Measurements from ENCODE around the gene MYH15. TPM values are rescaled to one million over a fixed set of nuclear protein-coding genes. Genes with fewer than 3 reads are reported as not detected.

Gene MYH15
- polyA plus RNA-seq, 4 donors = 0.27 to 0.48 (median 0.35) TPM; not detected in 1

GRCh38 chr3:108345492-108346205 lies 164.7 kb downstream of the MYH15 start:
- Histone ChIP-seq H3K36me3 (ENCODE audit: control insufficient read depth in 3 of 3, insufficient read depth in 2 of 3, low read depth in 1 of 3, low read length in 3 of 3) (peaks cover 0 to 6% (median 4%) of the 10 kb centered on the region in 3 donors), H3K27ac (ENCODE audit: low read depth in 1 of 3, low read length in 2 of 3) (no peak overlapping the region), H3K27me3 (ENCODE audit: control insufficient read depth in 3 of 3, insufficient read depth in 3 of 3, low read length in 3 of 3) (no peaks in the 10 kb centered on the region), H3K4me3 (ENCODE audit: low read depth in 1 of 3, low read length in 3 of 3) (no peak overlapping the region), H3K9me3 (ENCODE audit: control insufficient read depth in 2 of 2, insufficient read depth in 1 of 2, low read depth in 1 of 2, low read length in 1 of 2) (no peaks in the 10 kb centered on the region), H3K4me1 (ENCODE audit: control insufficient read depth in 3 of 3, insufficient read depth in 2 of 3, low read depth in 1 of 3, low read length in 2 of 3) (no peaks in the 10 kb centered on the region)
- no peak for FAIRE-seq
- WGBS, 3 donors = 38 to 65% (median 40%) methylated on average over 6 of the region's 6 CpGs
- DNase-seq = no peak

GRCh38 chr3:108343491-108343890 lies 166.9 kb downstream of the MYH15 start:
- no peak overlapping the region for H3K27ac ChIP-seq (ENCODE audit: low read depth in 1 of 3, low read length in 2 of 3)
- H3K36me3 ChIP-seq (ENCODE audit: control insufficient read depth in 3 of 3, insufficient read depth in 2 of 3, low read depth in 1 of 3, low read length in 3 of 3) = peaks cover 0 to 7% (median 4%) of the 10 kb centered on the region in 3 donors
- no peaks in the 10 kb centered on the region for H3K4me1 ChIP-seq (ENCODE audit: control insufficient read depth in 3 of 3, insufficient read depth in 2 of 3, low read depth in 1 of 3, low read length in 2 of 3)
- no peaks in the 10 kb centered on the region for H3K9me3 ChIP-seq (ENCODE audit: control insufficient read depth in 2 of 2, insufficient read depth in 1 of 2, low read depth in 1 of 2, low read length in 1 of 2)
- FAIRE-seq = no peak
- no peaks in the 10 kb centered on the region for H3K27me3 ChIP-seq (ENCODE audit: control insufficient read depth in 3 of 3, insufficient read depth in 3 of 3, low read length in 3 of 3)
- DNase-seq = no peak
- WGBS, 3 donors = 87 to 93% (median 93%) methylated on average over 4 of the region's 4 CpGs
- no peak overlapping the region for H3K4me3 ChIP-seq (ENCODE audit: low read depth in 1 of 3, low read length in 3 of 3)

GRCh38 chr3:108342837-108343486 lies 167.4 kb downstream of the MYH15 start:
- H3K36me3 ChIP-seq (ENCODE audit: control insufficient read depth in 3 of 3, insufficient read depth in 2 of 3, low read depth in 1 of 3, low read length in 3 of 3) = peaks cover 0 to 7% (median 4%) of the 10 kb centered on the region in 3 donors
- H3K4me1 ChIP-seq (ENCODE audit: control insufficient read depth in 3 of 3, insufficient read depth in 2 of 3, low read depth in 1 of 3, low read length in 2 of 3) = no peaks in the 10 kb centered on the region
- no peak overlapping the region for H3K27ac ChIP-seq (ENCODE audit: low read depth in 1 of 3, low read length in 2 of 3)
- WGBS, 3 donors = 55 to 84% (median 56%) methylated on average over 4 of the region's 4 CpGs
- H3K9me3 ChIP-seq (ENCODE audit: control insufficient read depth in 2 of 2, insufficient read depth in 1 of 2, low read depth in 1 of 2, low read length in 1 of 2) = no peaks in the 10 kb centered on the region
- no peak for DNase-seq
- no peak overlapping the region for H3K4me3 ChIP-seq (ENCODE audit: low read depth in 1 of 3, low read length in 3 of 3)
- H3K27me3 ChIP-seq (ENCODE audit: control insufficient read depth in 3 of 3, insufficient read depth in 3 of 3, low read length in 3 of 3) = no peaks in the 10 kb centered on the region
- FAIRE-seq = no peak

GRCh38 chr3:108341911-108342310 lies 168.5 kb downstream of the MYH15 start:
- no peak overlapping the region for H3K27ac ChIP-seq (ENCODE audit: low read depth in 1 of 3, low read length in 2 of 3)
- H3K36me3 ChIP-seq (ENCODE audit: control insufficient read depth in 3 of 3, insufficient read depth in 2 of 3, low read depth in 1 of 3, low read length in 3 of 3) = peaks cover 0 to 7% (median 4%) of the 10 kb centered on the region in 3 donors
- DNase-seq (no peak), FAIRE-seq (no peak)
- no peak overlapping the region for H3K4me3 ChIP-seq (ENCODE audit: low read depth in 1 of 3, low read length in 3 of 3)
- 72 to 92% (median 84%) methylated on average over 6 of the region's 6 CpGs for WGBS, 3 donors
- no peaks in the 10 kb centered on the region for H3K9me3 ChIP-seq (ENCODE audit: control insufficient read depth in 2 of 2, insufficient read depth in 1 of 2, low read depth in 1 of 2, low read length in 1 of 2)
- peaks cover 0 to 2% (median 0%) of the 10 kb centered on the region in 3 donors for H3K4me1 ChIP-seq (ENCODE audit: control insufficient read depth in 3 of 3, insufficient read depth in 2 of 3, low read depth in 1 of 3, low read length in 2 of 3)
- no peaks in the 10 kb centered on the region for H3K27me3 ChIP-seq (ENCODE audit: control insufficient read depth in 3 of 3, insufficient read depth in 3 of 3, low read length in 3 of 3)

- DNase-seq = no peak
- Histone ChIP-seq H3K4me1 (ENCODE audit: control insufficient read depth in 3 of 3, insufficient read depth in 2 of 3, low read depth in 1 of 3, low read length in 2 of 3) (peaks cover 0 to 2% (median 0%) of the 10 kb centered on the region in 3 donors), H3K27me3 (ENCODE audit: control insufficient read depth in 3 of 3, insufficient read depth in 3 of 3, low read length in 3 of 3) (no peaks in the 10 kb centered on the region), H3K27ac (ENCODE audit: low read depth in 1 of 3, low read length in 2 of 3) (no peak overlapping the region), H3K36me3 (ENCODE audit: control insufficient read depth in 3 of 3, insufficient read depth in 2 of 3, low read depth in 1 of 3, low read length in 3 of 3) (peaks cover 0 to 5% (median 2%) of the 10 kb centered on the region in 3 donors), H3K9me3 (ENCODE audit: control insufficient read depth in 2 of 2, insufficient read depth in 1 of 2, low read depth in 1 of 2, low read length in 1 of 2) (no peaks in the 10 kb centered on the region), H3K4me3 (ENCODE audit: low read depth in 1 of 3, low read length in 3 of 3) (no peak overlapping the region)
- FAIRE-seq = no peak
These were observed 171.4 kb downstream of the MYH15 start for GRCh38 chr3:108338901-108339545.

- no peaks in the 10 kb centered on the region for H3K9me3 ChIP-seq (ENCODE audit: control insufficient read depth in 2 of 2, insufficient read depth in 1 of 2, low read depth in 1 of 2, low read length in 1 of 2)
- DNase-seq (no peak), FAIRE-seq (no peak)
- no peak overlapping the region for H3K4me3 ChIP-seq (ENCODE audit: low read depth in 1 of 3, low read length in 3 of 3)
- no peaks in the 10 kb centered on the region for H3K27me3 ChIP-seq (ENCODE audit: control insufficient read depth in 3 of 3, insufficient read depth in 3 of 3, low read length in 3 of 3)
- peaks cover 0 to 2% (median 0%) of the 10 kb centered on the region in 3 donors for H3K4me1 ChIP-seq (ENCODE audit: control insufficient read depth in 3 of 3, insufficient read depth in 2 of 3, low read depth in 1 of 3, low read length in 2 of 3)
- no peak overlapping the region for H3K27ac ChIP-seq (ENCODE audit: low read depth in 1 of 3, low read length in 2 of 3)
- peaks cover 0 to 7% (median 6%) of the 10 kb centered on the region in 3 donors for H3K36me3 ChIP-seq (ENCODE audit: control insufficient read depth in 3 of 3, insufficient read depth in 2 of 3, low read depth in 1 of 3, low read length in 3 of 3)
- 92 to 100% (median 100%) methylated on average over 1 of the region's 1 CpG for WGBS, 3 donors
These were observed 175.7 kb downstream of the MYH15 start for GRCh38 chr3:108334701-108335100.

- no peaks in the 10 kb centered on the region for H3K27me3 ChIP-seq (ENCODE audit: control insufficient read depth in 3 of 3, insufficient read depth in 3 of 3, low read length in 3 of 3)
- 94 to 100% (median 95%) methylated on average over 1 of the region's 1 CpG for WGBS, 3 donors
- no peak for FAIRE-seq
- peaks cover 0 to 2% (median 0%) of the 10 kb centered on the region in 3 donors for H3K4me1 ChIP-seq (ENCODE audit: control insufficient read depth in 3 of 3, insufficient read depth in 2 of 3, low read depth in 1 of 3, low read length in 2 of 3)
- H3K27ac ChIP-seq (ENCODE audit: low read depth in 1 of 3, low read length in 2 of 3) = no peak overlapping the region
- DNase-seq = no peak
- no peaks in the 10 kb centered on the region for H3K9me3 ChIP-seq (ENCODE audit: control insufficient read depth in 2 of 2, insufficient read depth in 1 of 2, low read depth in 1 of 2, low read length in 1 of 2)
- peaks cover 0 to 7% (median 6%) of the 10 kb centered on the region in 3 donors for H3K36me3 ChIP-seq (ENCODE audit: control insufficient read depth in 3 of 3, insufficient read depth in 2 of 3, low read depth in 1 of 3, low read length in 3 of 3)
- H3K4me3 ChIP-seq (ENCODE audit: low read depth in 1 of 3, low read length in 3 of 3) = no peak overlapping the region
These were observed 176.4 kb downstream of the MYH15 start for GRCh38 chr3:108333961-108334360.

- H3K36me3 ChIP-seq (ENCODE audit: control insufficient read depth in 3 of 3, insufficient read depth in 2 of 3, low read depth in 1 of 3, low read length in 3 of 3) = peaks cover 0 to 7% (median 6%) of the 10 kb centered on the region in 3 donors
- no peak for FAIRE-seq
- no peak for DNase-seq
- no peak overlapping the region for H3K4me3 ChIP-seq (ENCODE audit: low read depth in 1 of 3, low read length in 3 of 3)
- H3K27me3 ChIP-seq (ENCODE audit: control insufficient read depth in 3 of 3, insufficient read depth in 3 of 3, low read length in 3 of 3) = no peaks in the 10 kb centered on the region
- no peak overlapping the region for H3K27ac ChIP-seq (ENCODE audit: low read depth in 1 of 3, low read length in 2 of 3)
- no peaks in the 10 kb centered on the region for H3K4me1 ChIP-seq (ENCODE audit: control insufficient read depth in 3 of 3, insufficient read depth in 2 of 3, low read depth in 1 of 3, low read length in 2 of 3)
- 83 to 98% (median 94%) methylated on average over 3 of the region's 3 CpGs for WGBS, 3 donors
- no peaks in the 10 kb centered on the region for H3K9me3 ChIP-seq (ENCODE audit: control insufficient read depth in 2 of 2, insufficient read depth in 1 of 2, low read depth in 1 of 2, low read length in 1 of 2)
These were observed 178.6 kb downstream of the MYH15 start for GRCh38 chr3:108331792-108332191.
